Activated naive CD8-positive, alpha-beta T cell treated with anti-CD3 and anti-CD28 coated beads, Interleukin-2, amount 10 ng/mL, durations not matched to agents 7 days and 5 days (primary cell): Measurements from ENCODE around the gene MYO7A. TPM values are rescaled to one million over a fixed set of nuclear protein-coding genes. Genes with fewer than 3 reads are reported as not detected.

Experiments used
- ATAC-seq: fragments of 150-1000 bp; cut with Tn5 transposase; one replicate; pipeline ENCODE4 v1.10.0; 2021; ENCODE audit warnings: low read depth, moderate library complexity
- POLR2A ChIA-PET: fragments of 350-600 bp; sonication (Branson Sonifier 250); formaldehyde crosslinking; loops from one replicate; lab custom pipeline; 2021; ENCODE audit warnings: antibody characterized with exemption; lab: Charles Lee
- DNase-seq: peaks from one replicate; pipeline ENCODE4 v3.0.0; 2021
- H3K27ac Mint-ChIP-seq: one replicate; pipeline ENCODE4 v1.8.0; 2022; ENCODE audit warnings: mild to moderate bottlenecking, mixed read lengths
- H3K27me3 Mint-ChIP-seq: one replicate; pipeline ENCODE4 v1.8.0; 2022; ENCODE audit warnings: mild to moderate bottlenecking, moderate library complexity, mixed read lengths
- H3K36me3 Mint-ChIP-seq: one replicate; pipeline ENCODE4 v1.8.0; 2021; ENCODE audit warnings: mild to moderate bottlenecking, mixed read lengths
- H3K4me1 Mint-ChIP-seq: one replicate; pipeline ENCODE4 v1.8.0; 2021; ENCODE audit warnings: mixed read lengths
- H3K4me3 Mint-ChIP-seq: one replicate; pipeline ENCODE4 v1.8.0; 2022; ENCODE audit warnings: mild to moderate bottlenecking, moderate library complexity, mixed read lengths
- H3K9me3 Mint-ChIP-seq: one replicate; pipeline ENCODE4 v1.8.0; 2021; ENCODE audit warnings: mixed read lengths
- total RNA-seq, 2 experiments: library from RNA; stranded (reverse); gene quantifications; one replicate each; pipeline ENCODE4 v1.2.3, GENCODE V29; 2021

The MYO7A gene
- total RNA-seq, 2 experiments from 2014 or later: 0.22 to 0.37 TPM

DNA sequence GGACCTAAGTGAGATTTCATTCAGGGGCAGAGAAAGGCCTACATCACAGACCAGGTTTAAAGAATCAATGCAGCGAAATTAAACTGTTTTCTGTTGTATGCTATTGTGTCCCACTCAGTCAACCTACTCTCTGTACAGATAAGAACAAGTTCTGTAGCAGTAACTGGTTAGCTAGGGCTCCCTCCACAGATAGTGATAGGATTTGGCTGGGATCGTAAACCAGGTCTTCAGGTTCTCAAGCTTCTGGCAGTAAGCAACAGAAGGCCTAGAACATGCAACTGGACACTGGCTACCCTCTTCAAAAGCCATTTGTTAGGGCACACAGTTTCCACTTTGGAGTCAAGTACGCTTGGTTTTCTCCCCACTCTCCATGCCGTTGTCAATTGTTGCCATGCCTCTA is 104.2 kb downstream of the MYO7A start:
- no peaks in the 10 kb centered on the region for H3K4me1 Mint-ChIP-seq
- no peak for ATAC-seq
- no peak for DNase-seq
- no peak overlapping the region for H3K27ac Mint-ChIP-seq
- POLR2A ChIA-PET: no interaction called here
- H3K9me3 Mint-ChIP-seq: peaks cover 1% of the 10 kb centered on the region
- no peak overlapping the region for H3K4me3 Mint-ChIP-seq
- H3K27me3 Mint-ChIP-seq: peaks cover 16% of the 10 kb centered on the region
- H3K36me3 Mint-ChIP-seq: no peaks in the 10 kb centered on the region

GRCh38 chr11:77233011-77233410 is 105.0 kb downstream of the MYO7A start:
- no peak overlapping the region for H3K4me3 Mint-ChIP-seq
- H3K9me3 Mint-ChIP-seq: no peaks in the 10 kb centered on the region
- H3K27me3 Mint-ChIP-seq: peaks cover 21% of the 10 kb centered on the region
- DNase-seq (no peak), ATAC-seq (no peak)
- POLR2A ChIA-PET: no interaction called here
- no peaks in the 10 kb centered on the region for H3K4me1 Mint-ChIP-seq
- H3K27ac Mint-ChIP-seq: no peak overlapping the region
- H3K36me3 Mint-ChIP-seq: no peaks in the 10 kb centered on the region

DNA sequence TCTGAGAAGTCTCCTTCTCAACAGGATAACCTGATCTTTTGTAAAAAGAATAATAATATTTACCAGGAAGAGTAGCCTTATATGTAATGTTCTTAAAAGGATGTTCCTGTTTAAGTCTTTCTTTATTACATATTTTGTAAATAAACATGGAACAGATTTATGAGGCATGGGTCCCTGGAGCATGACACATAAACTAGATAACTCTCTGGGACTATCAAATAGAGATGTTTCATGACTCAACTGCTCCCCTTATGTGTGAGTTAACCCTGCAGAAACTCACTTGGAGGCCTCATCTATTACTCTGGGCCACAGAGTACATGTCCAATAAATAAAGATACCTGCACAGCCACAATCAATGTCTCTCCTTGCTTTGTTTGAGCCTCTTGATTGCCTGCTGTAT is 108.9 kb downstream of the MYO7A start:
- H3K4me1 Mint-ChIP-seq: no peaks in the 10 kb centered on the region

GRCh38 chr11:77244277-77245027 is 116.4 kb downstream of the MYO7A start:
- POLR2A ChIA-PET: interaction anchor here (0.6 kb wide), 1 partner anchor 859 kb away, joined by 3 read pairs; no protein-coding TSS in a partner anchor
- Mint-ChIP-seq H3K4me1 (peaks cover 3% of the 10 kb centered on the region), H3K4me3 (no peak overlapping the region), H3K27ac (no peak overlapping the region), H3K27me3 (peaks cover 5% of the 10 kb centered on the region), H3K9me3 (peaks cover 11% of the 10 kb centered on the region), H3K36me3 (no peaks in the 10 kb centered on the region)
- no peak for DNase-seq
- ATAC-seq: no peak

More for the DNA sequence above, 108.9 kb downstream of the MYO7A start:
- no peak for DNase-seq
- peaks cover 34% of the 10 kb centered on the region for H3K27me3 Mint-ChIP-seq
- peaks cover 5% of the 10 kb centered on the region for H3K9me3 Mint-ChIP-seq
- no peak overlapping the region for H3K27ac Mint-ChIP-seq
- POLR2A ChIA-PET: no interaction called here
- H3K4me3 Mint-ChIP-seq: no peak overlapping the region
- no peaks in the 10 kb centered on the region for H3K36me3 Mint-ChIP-seq
- no peak for ATAC-seq

DNA sequence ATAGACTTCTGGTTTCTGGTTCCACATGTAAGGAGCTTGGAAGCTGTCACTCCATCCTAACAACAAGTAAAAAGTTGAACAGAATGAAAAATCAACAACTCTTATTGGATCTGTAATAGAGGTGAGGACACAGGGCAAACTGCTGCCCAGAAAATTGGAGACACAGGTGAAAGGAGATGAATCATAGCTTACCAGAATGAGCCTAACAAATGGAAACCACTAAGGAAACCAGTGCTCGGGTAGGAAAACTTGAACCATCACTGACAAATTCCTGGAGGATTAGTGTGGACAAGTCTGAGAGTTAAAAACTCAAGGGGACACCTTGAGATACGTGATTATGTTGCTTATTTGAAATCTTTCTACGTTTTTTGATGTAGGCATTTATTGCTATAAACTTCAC is 121.4 kb downstream of the MYO7A start:
- Mint-ChIP-seq H3K27ac (no peak overlapping the region), H3K27me3 (no peaks in the 10 kb centered on the region), H3K4me3 (no peak overlapping the region), H3K4me1 (peaks cover under 1% of the 10 kb centered on the region), H3K9me3 (peaks cover 21% of the 10 kb centered on the region), H3K36me3 (no peaks in the 10 kb centered on the region)
- ATAC-seq (no peak), DNase-seq (no peak)
- POLR2A ChIA-PET: no interaction called here

- Mint-ChIP-seq H3K9me3 (peaks cover 18% of the 10 kb centered on the region), H3K4me1 (no peaks in the 10 kb centered on the region), H3K4me3 (no peak overlapping the region), H3K27ac (no peak overlapping the region), H3K27me3 (no peaks in the 10 kb centered on the region), H3K36me3 (no peaks in the 10 kb centered on the region)
- POLR2A ChIA-PET: no interaction called here
- DNase-seq: no peak
- ATAC-seq: no peak
These were observed 123.0 kb downstream of the MYO7A start for GRCh38 chr11:77250881-77251640.

- ATAC-seq (no peak), DNase-seq (no peak)
- Mint-ChIP-seq H3K4me3 (no peak overlapping the region), H3K36me3 (no peaks in the 10 kb centered on the region), H3K4me1 (no peaks in the 10 kb centered on the region), H3K27me3 (peaks cover 4% of the 10 kb centered on the region), H3K9me3 (peaks cover 18% of the 10 kb centered on the region), H3K27ac (no peak overlapping the region)
- POLR2A ChIA-PET: no interaction called here
These were observed 124.7 kb downstream of the MYO7A start for GRCh38 chr11:77252555-77253270.

DNA sequence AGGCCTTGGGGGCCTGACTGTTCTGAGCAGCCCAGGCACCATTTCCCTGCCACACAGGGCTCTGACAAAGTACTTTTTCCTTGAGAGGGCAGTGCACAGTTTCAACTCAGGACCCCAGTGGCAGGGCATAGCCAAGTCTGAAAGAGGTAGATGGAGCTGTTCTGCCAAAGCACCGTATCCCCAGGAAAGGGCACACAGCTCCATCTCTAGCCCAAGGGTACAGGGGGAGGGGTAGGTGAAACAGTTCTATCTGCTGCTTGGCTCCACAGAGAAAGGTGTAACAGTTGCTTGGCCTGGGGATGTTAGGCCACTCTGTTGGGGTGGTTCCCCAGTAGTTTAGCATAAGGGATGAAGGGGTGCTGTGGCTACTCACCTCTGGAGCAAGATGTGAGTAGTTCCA is 125.6 kb downstream of the MYO7A start:
- Mint-ChIP-seq H3K4me1 (no peaks in the 10 kb centered on the region), H3K27me3 (peaks cover 4% of the 10 kb centered on the region), H3K27ac (no peak overlapping the region), H3K4me3 (no peak overlapping the region), H3K36me3 (no peaks in the 10 kb centered on the region), H3K9me3 (peaks cover 18% of the 10 kb centered on the region)
- POLR2A ChIA-PET: no interaction called here
- ATAC-seq: no peak
- DNase-seq: no peak

DNA sequence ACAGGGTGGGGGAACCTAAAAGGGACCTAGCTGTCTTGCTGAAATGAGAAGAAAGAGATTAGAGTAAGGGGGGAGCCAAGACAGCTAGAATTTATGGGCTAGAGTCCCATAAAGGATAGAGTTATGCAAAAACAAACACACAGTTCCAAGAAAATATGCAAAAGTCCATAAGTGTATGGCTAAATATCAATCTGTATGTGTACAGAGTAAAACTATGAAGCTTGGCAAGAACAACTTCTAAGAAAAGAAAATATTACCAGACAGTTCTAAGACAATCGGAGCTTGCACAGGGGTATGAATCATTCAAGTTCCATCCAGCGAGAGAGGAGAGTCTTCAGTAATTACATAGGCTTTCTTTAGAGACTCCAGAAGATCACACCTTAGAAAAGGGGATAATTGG is 131.6 kb downstream of the MYO7A start:
- DNase-seq: no peak
- POLR2A ChIA-PET: no interaction called here
- no peaks in the 10 kb centered on the region for H3K4me1 Mint-ChIP-seq
- no peak overlapping the region for H3K27ac Mint-ChIP-seq
- ATAC-seq: no peak
- H3K4me3 Mint-ChIP-seq: no peak overlapping the region
- no peaks in the 10 kb centered on the region for H3K36me3 Mint-ChIP-seq
- peaks cover 8% of the 10 kb centered on the region for H3K9me3 Mint-ChIP-seq
- peaks cover 25% of the 10 kb centered on the region for H3K27me3 Mint-ChIP-seq

DNA sequence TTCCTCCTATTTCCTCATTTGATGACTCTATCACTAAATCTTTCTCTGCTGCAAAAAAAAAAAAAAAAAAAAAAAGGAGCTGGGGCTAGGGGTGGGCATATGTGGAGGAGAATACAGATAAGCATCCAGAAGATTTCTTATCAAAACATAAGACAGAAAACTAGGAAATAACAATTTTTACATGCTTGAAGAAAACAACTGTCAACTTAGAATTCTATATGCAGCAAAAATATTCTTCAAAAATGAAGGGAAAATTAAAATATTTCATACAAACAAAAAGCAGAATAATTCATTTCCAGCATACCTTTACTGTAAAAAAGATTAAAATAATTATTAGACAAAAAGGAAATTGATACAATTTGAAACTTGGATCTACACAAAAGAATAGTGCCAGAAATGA is 134.8 kb downstream of the MYO7A start:
- H3K27me3 Mint-ChIP-seq: peaks cover 27% of the 10 kb centered on the region
- H3K4me3 Mint-ChIP-seq: no peak overlapping the region
- DNase-seq: no peak
- no peak overlapping the region for H3K27ac Mint-ChIP-seq
- peaks cover 8% of the 10 kb centered on the region for H3K9me3 Mint-ChIP-seq
- H3K36me3 Mint-ChIP-seq: no peaks in the 10 kb centered on the region
- H3K4me1 Mint-ChIP-seq: no peaks in the 10 kb centered on the region
- POLR2A ChIA-PET: no interaction called here
- ATAC-seq: no peak

Other genes with a start within 250 kb of the MYO7A start
- not detected for gene B3GNT6, start 93.8 kb upstream of the MYO7A start, total RNA-seq
- gene CAPN5, start 61.3 kb upstream of the MYO7A start, total RNA-seq: 1 to 10 TPM; 2.8 to 3.8 TPM
- gene OMP, start 25.4 kb upstream of the MYO7A start, total RNA-seq: not detected
- not detected for gene GDPD4, start 173.4 kb downstream of the MYO7A start, total RNA-seq